SU-DHL-6 (cell line): Measurements from ENCODE around the gene MST1R.

Source experiments
- EZH2phosphoT487 ChIP-seq: fragments of 200-600 bp; sonication (generic), shearing (Covaris generic); conservative IDR thresholded peaks from 2 replicates; pipeline ENCODE4 v1.6.1; 2018; ENCODE audit warnings: mild to moderate bottlenecking, antibody characterized with exemption, low read length, moderate library complexity, mixed read lengths
- TF ChIP-seq, protein P1 (sequence below): fragments of 200-600 bp; sonication (generic); IDR thresholded peaks from one replicate; pipeline ENCODE4 v1.5.1; 2017; ENCODE audit warnings: antibody characterized with exemption, mild to moderate bottlenecking, low read length, moderate library complexity; ENCODE audit not compliant: insufficient read depth, poor library complexity, severe bottlenecking

DNA sequence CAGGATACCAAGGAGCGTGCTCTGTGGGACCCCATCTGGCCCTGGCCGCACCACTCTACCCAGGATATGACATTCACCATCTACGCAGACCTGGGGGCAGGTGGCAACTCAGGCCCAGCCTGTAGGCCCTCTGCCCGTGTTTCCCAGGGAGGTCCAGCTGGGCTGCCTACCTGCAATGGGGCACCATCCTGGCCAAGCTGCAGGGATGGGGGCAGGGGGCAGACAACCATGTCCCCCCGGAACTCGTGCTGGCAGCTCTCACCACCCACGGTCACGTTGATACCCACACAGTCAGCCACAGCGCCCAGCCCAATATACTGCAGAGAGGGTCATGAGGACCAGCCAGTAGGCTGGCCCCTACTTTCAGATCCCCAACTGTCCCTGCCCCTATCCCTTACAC is 7.9 kb downstream of the MST1R start:
- TF ChIP-seq, protein P1, sequence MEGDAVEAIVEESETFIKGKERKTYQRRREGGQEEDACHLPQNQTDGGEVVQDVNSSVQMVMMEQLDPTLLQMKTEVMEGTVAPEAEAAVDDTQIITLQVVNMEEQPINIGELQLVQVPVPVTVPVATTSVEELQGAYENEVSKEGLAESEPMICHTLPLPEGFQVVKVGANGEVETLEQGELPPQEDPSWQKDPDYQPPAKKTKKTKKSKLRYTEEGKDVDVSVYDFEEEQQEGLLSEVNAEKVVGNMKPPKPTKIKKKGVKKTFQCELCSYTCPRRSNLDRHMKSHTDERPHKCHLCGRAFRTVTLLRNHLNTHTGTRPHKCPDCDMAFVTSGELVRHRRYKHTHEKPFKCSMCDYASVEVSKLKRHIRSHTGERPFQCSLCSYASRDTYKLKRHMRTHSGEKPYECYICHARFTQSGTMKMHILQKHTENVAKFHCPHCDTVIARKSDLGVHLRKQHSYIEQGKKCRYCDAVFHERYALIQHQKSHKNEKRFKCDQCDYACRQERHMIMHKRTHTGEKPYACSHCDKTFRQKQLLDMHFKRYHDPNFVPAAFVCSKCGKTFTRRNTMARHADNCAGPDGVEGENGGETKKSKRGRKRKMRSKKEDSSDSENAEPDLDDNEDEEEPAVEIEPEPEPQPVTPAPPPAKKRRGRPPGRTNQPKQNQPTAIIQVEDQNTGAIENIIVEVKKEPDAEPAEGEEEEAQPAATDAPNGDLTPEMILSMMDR = no peak
- no peak for TF ChIP-seq EZH2phosphoT487
